Nucleus accumbens (tissue), 56 donors: ENCODE results near the gene FAM107B.

Source experiments
- DNase-seq, 56 donors: peaks; one replicate each; lab custom pipeline; 2025; lab: John Stamatoyannopoulos, UW

Gene FAM107B

GRCh38 chr10:14779001-14779651 is 4.4 kb upstream of the FAM107B start:
- DNase-seq: no peak

GRCh38 chr10:14776546-14776945 is 1.8 kb upstream of the FAM107B start:
- no peak for DNase-seq

- no peak for DNase-seq
Observed at GRCh38 chr10:14775656-14776055, 959 bp upstream of the FAM107B start.

- DNase-seq: no peak
Observed at GRCh38 chr10:14774214-14774580, 500 bp downstream of the FAM107B start.

- DNase-seq: no peak
Observed at GRCh38 chr10:14773551-14774213, 1.0 kb downstream of the FAM107B start.

- no peak for DNase-seq
Observed at GRCh38 chr10:14772399-14772798, 2.3 kb downstream of the FAM107B start.

- DNase-seq: no peak
Observed at GRCh38 chr10:14770927-14771326, 3.8 kb downstream of the FAM107B start.

- DNase-seq: no peak
Observed at GRCh38 chr10:14761372-14761771, 13.3 kb downstream of the FAM107B start.

- DNase-seq: no peak
Observed at GRCh38 chr10:14758994-14759664, 15.6 kb downstream of the FAM107B start.

- DNase-seq: no peak
Observed at GRCh38 chr10:14758451-14758850, 16.2 kb downstream of the FAM107B start.

GRCh38 chr10:14757986-14758385 is 16.7 kb downstream of the FAM107B start:
- DNase-seq: no peak

- DNase-seq: no peak
Observed at GRCh38 chr10:14757394-14757793, 17.3 kb downstream of the FAM107B start.

GRCh38 chr10:14753441-14753840 is 21.3 kb downstream of the FAM107B start:
- DNase-seq: no peak

GRCh38 chr10:14751921-14752320 is 22.8 kb downstream of the FAM107B start:
- DNase-seq: no peak

GRCh38 chr10:14751014-14751896 is 23.4 kb downstream of the FAM107B start:
- peak in 10 of 56 donors; percentile 4 to 26 (median 16) for DNase-seq

GRCh38 chr10:14749070-14749809 is 25.5 kb downstream of the FAM107B start:
- DNase-seq: no peak

- DNase-seq: no peak
Observed at GRCh38 chr10:14748441-14748840, 26.3 kb downstream of the FAM107B start.

- no peak for DNase-seq
Observed at GRCh38 chr10:14742815-14743214, 31.9 kb downstream of the FAM107B start.

GRCh38 chr10:14742382-14742781 is 32.3 kb downstream of the FAM107B start:
- DNase-seq: no peak

GRCh38 chr10:14740684-14741247 is 33.9 kb downstream of the FAM107B start:
- no peak for DNase-seq
